Activated gamma-delta T cell treated with Interleukin-2 at 50 U/mL for 16 hours (primary cell): ENCODE data around the gene PIGL.
"Not testable (repeated sequence)": the region's sequence is repeated elsewhere in the genome, so short reads cannot be mapped to it uniquely, and the experiment has no call there.

Experiments
- DNase-seq: peaks from one replicate; pipeline ENCODE4 v3.0.0-alpha.2; 2020

The PIGL gene

DNA sequence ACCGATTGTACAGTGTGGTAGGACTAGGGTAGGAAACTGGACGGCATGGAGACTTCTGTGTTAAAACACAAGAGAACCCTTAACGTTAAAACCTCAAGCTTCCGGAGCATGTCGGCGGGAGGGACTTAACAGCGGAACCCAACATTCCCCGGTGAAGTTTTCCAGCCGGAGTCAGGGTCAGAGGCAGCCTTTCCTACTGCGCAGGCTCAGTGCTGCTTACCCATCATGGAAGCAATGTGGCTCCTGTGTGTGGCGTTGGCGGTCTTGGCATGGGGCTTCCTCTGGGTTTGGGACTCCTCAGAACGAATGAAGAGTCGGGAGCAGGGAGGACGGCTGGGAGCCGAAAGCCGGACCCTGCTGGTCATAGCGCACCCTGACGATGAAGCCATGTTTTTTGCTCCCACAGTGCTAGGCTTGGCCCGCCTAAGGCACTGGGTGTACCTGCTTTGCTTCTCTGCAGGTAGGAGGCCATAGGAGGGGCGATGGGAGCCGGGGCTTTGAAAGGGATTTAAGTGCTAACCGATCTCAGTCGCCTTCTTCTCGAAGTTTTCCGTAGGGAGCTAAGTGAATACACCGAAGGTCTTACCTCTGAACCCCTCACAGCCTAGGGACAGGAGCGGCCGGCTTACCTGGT, at the start of gene PIGL:
Gene PIGL (plus strand): TSS at position 209 of the 634 bp plus-strand sequence. CDS start 17 bp downstream, at position 226.
- DNase-seq, result peak; percentile 82

DNA sequence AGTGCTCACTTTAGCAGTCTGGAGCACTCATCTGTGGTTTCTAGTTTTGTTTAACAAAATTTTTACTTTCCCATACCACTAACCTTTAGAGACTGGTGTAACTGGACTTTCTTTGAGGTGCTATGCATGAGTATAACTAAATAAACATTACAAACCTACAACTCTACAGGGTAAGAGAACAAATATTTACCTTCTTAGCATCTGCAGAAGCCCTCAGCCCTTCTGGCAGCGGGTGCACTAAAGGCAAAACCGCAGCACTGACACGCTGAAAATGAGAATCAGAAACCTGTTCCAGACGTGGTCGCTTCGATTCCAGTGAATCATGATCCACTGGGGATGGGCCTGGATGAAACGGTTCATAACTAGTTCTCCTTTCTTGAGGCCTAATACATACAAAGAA, 45.4 kb upstream of the PIGL start:
- DNase-seq, result no peak

DNA sequence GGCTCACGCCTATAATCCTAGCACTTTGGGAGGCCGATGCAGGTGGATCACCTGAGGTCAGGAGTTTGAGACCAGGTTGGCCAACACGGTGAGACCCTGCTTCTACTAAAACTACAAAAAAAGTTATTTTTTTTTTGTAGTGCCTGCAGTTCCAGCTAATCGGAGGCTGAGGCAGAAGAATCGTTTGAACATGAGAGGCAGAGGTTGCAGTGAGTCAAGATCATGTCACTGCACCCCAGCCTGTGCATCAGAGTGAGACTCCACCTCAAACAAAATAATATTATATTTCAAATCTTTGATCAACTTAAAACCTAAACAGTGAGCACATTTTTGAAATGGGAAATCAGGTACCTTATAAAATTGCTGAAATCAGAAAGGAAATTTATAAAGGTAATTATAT, 38.2 kb upstream of the PIGL start:
- DNase-seq, result no peak

DNA sequence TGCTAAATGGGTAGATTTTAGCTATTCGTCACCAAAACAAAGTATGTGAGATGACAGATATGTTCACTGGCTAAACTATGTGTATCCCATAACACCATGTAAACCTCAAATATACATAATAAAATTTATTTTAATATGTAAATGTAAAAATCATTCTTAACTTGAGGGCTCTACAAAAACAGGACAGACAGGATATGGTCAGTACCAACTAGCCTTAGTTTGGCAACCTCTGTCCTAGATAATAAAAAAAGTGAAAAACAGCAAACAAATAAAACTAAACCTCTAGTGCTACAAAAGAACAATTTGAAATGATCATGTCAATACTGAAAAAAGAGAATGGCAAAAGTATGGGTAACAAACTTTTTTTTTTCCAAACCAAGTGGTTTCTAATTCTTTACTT, 35.4 kb upstream of the PIGL start:
- no peak for DNase-seq

DNA sequence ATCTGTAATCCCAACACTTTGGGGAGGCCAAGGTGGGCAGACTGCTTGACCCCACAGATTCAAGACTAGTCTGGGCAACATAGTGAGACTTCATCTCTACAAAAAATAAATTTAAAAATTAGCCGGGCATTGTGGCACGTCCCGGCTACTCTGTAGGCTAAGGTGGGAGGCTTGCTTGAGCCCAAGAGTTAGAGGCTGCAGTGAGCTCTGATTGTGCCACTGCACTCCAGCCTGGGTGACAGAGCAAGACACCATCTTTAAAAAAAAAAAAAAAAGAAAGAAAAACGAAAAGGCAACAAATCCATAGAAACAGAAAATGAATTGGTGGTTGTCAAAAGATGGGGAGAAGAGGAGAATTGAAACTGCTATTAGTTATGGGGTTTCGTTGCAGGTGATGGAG, 29.4 kb upstream of the PIGL start:
- DNase-seq, result no peak

DNA sequence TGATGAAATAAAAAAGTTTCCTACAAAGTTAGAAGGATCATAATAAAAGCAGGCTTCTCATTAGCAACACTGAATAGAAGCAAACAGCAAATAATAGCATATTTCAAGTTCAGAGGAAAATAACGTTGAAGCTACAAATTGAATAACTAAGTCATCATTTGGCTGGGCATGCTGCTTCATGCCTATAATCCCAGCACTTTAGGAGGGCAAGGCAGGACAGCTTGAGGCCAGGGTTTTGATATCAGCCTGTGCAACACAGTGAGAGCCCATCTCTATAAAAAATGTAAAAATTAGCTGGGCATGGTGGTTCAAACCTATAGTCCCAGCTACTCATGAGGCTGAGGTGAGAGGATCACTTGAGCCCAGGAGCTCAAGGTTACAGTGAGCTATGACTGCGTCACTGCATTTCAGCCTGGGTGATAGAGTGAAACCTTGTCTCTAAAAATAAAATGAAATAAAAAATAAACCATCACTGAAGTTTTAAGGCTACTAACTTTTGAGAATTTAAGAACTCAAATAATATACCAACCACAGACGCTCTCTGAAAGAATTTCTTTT, 27.1 kb upstream of the PIGL start:
- DNase-seq, result no peak

DNA sequence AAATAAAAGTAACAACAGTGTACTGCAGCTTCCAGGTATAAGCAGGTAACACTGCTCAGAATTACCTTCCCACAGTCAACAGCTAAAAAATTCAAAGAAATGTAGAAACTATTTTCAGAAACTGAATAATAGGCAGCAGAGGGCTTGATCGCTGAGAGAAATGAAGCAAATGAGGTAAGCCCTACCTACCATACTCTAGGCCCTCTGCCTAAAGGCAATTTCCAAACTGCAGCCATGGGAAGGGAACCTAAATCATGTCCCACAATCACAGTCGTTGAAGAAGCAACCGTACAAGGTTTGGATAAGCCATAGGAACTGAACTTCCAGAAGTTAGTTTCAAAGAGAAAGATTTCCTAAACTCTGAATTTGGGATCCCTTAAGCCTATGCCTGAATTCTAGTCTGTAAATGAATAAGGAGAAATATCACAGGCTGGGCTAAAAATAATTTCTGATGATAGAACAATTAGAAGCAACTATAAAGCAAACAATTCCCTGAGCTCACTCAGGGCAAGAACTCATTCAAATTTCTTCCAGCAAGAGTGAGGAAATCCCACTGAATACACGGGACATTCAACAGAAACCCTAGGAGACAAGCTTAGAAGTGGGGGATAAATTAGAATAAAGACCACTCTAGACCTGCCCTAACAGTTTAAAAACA, 26.2 kb upstream of the PIGL start:
- DNase-seq, result no peak

DNA sequence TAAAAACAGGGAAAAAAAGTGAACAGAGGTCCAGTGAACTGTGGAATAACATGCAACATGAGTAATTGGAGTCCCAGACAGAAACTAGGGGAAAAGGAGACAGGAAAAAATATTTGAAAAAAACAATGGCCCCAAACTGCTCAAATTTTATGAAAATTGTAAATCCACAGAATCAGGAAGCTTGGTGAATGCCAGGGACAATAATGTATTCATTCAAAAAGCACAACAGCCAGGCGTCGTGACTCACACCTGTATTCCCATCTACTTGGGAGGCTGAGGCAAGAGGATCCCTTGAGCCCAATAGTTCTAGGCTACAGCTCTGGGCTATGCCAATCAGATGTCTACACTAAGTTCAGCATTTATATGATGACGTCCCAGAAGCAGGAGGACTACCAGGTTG, 25.4 kb upstream of the PIGL start:
- DNase-seq, result no peak

DNA sequence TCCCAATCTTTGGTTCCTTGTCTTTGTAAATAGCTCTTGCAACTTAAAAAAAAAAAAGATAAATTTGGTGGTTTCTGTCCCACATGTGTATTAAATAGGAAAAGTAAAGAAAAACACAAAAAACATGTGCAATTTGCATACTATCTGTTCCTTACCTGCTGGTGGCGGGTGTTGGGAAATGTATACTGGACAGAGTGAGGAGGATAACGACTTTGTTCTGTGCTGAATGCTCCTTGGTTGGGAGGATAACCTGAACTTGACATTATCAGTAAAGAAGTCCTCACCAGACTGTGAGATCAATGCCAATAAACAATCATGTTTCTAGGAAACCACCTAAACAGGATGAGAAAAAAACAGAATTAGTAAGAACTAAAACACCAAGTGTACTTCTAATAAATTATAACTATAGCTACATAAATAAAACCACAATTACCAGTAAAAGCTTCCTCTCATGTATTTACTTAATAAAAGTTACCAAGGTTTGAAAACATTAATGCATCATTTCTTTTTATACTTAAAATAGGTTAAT, 22.6 kb upstream of the PIGL start:
- DNase-seq, result not testable (repeated sequence)

DNA sequence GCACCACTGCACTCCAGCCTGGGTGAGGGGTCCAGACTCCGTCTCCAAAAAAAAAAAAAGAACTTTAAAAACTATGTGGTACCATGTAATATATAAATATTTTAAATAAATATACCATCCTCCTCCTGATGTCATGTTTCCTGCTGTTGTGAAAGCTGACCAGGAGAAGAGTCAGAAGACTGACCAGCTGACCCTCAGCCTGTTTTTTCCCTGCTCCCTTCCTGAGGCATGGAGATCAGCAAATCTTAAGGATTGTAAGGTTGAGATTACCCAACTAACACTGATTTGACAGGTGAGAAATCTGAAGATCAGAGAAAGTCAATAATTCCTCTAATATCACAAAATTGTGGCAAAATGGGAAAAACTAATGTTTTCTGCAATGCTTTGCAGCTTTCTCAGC, 19.7 kb upstream of the PIGL start:
- DNase-seq, result no peak

DNA sequence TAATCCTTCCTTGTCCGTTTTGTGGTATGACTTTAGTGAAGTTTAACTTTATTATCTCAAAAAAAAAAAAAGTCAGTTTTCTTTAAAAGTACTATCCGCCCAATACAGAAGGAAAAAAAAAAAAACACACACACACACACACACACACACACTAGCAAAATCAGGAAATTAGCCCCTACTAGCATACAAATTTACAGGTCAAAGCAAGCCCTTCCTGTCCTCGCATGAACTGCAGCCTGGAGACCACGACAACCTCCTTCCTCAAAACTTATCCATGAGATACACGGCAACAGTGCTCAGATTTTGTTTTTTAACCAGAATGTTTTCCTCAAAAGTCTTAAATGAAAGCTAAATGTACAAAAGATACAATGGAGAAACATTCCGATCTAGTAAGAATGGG, 17.9 kb upstream of the PIGL start:
- no peak for DNase-seq

DNA sequence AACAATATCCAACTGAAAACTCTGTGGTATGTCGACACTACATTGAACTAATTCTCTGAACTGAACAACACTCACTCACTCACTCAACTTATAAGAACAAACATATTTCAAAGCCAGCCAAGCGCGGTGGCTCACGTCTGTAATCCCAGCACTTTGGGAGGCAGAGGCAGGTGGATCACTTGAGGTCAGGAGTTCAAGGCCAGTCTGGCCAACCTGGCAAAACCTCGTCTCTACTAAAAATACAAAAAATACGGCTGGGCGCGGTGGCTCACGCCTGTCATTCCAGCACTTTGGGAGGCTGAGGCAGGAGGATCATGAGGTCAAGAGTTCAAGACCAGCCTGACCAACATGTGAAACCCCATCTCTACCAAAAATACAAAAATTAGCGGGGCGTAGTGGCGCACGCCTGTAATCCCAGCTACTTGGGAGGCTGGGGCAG, 15.3 kb upstream of the PIGL start:
- not testable (repeated sequence) for DNase-seq

DNA sequence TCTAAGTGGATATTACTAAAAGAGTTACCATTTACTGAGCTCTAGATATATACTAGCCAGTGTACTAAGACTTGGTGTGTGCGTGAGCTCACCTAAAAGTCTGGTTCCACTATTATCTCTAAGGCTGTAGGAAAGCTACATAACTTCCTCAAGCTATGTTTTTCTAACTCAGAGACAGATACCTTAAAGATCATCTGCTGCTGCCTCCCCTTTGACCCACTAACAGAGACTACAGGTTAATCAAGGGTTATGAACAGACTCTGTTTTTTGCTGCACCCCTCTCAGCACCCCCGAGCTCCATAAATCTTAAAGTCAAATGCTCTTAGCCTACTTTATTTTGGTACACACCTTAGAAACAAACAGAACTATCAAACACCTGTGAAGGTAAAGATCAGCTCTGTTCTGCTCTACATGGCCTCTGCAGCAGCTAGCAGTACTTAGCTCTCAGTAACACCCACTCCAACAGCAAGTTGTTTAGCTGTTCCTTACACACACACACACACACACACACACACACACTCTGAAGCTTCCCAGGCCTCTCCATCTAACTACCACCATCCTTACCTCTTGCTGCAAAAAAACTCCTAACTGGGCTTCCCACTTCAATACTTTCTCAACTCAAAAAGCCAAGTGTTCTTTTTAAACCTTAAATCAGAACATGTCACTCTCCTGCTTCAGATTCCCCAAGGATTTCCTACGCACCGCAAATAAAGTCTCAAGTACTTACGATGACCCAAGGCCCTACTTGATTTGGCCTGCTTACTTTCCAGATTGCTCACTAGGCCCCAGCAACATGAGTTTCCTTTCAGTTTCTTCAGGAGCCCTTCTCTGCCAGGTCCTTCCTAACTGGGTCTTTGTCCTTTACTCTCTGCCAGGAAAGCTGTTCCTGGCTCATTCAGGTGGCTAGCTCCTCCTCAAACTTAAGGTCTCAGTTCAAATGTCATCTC, 14.2 kb upstream of the PIGL start:
- not testable (repeated sequence) for DNase-seq

DNA sequence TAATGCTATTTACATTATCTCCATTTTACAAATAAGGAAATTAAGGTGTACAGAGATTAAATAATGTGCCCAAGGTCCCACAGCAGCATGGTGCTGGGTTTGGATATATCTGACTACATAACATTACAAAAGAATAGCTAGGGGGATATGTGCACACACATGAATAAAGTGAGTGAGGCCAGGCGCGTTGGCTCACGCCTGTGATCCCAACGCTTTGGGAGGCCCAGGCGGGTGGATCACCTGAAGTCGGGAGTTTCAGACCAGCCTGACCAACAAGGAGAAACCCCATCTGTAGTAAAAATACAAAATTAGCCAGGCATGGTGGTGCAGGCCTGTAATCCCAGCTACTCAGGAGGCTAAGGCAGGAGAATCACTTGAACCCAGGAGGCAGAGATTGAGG, 12.2 kb upstream of the PIGL start:
- not testable (repeated sequence) for DNase-seq

DNA sequence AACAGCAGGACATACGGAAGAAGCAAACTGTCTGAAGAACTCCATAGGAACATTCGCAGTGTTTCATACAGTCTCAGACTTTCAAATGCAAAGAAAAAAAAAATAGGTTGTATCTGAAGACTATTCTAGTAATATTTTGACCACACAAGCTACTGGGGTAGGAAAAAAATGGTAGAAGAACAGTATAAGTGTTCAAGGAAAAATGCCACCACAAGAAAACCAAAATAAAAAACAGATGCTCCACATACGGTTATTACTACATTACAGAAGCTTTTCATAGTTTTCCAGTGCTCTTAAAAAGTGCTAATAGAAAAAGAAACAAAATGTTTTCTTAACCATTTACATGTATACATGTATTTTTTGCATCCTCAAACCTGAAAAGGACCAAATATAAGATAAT, 5.4 kb upstream of the PIGL start:
- no peak for DNase-seq

DNA sequence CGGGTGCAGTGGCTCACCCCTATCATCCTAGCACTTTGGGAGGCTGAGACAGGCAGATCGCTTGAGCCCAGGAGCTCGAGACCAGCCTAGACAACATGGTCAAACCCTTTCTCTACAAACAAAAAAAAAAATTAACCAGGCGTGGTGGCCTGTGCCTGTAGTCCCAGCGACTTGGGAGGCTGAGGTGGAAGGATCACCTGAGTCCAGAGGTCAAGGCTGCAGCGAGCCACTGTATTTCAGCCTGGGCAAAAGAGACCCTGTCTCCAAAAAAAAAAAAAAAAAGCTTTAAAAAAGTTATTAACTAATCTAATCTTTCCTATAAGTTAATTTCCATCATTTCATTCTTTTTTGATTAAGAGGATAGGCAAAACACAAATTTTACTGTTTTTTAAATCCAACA, 4.2 kb upstream of the PIGL start:
- DNase-seq, result no peak

DNA sequence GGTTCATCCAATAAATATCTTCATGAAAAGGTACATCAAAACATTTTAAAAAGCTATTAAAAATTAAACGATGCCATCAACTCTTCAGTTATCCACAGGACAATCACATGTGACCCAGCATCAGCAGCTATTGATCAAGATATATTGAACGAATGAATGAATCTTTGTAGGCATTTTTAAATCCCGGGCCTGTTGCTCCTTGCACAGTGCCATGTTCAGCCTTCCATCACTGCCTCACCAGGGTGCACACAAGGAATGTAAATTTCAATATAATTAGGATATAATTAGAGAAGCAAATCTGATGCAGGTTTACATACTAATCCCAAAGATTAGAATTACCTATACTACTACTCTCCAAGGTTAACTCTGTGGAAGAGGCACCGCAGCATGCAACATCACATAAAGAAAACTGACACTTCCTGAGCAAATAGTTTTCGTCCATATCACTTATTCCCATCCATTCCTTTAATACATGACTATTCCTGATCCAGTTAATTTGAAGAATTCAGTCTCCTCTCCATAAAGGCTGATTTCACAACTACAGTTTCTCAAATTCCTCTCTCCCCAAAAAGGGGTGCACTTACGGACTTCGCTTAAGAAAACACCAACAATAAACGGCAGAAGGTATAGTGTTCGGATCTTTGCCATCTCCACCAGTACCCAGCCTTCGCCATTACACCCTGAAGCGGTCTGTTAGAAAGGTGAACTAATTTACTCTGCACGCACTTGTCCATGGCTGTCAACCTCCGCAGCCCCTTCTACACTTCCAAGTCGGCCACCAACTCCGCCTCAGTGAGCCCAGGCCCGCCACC, 2.6 kb upstream of the PIGL start:
- DNase-seq, result no peak

DNA sequence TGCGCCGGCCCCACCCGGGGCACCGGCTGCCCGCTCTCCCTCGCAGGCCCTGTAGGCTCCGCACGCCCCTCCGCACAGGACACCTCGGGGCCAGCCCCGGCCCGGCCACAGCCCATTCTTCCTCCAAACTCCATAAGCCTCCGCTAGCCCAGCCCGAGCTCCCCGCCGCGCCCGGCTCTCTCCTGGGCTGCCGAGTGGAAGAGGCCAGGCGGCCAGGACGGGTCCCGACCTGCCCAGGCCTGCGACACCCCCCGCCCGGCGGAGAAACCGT, 2.1 kb upstream of the PIGL start:
- DNase-seq, result peak; percentile 19

DNA sequence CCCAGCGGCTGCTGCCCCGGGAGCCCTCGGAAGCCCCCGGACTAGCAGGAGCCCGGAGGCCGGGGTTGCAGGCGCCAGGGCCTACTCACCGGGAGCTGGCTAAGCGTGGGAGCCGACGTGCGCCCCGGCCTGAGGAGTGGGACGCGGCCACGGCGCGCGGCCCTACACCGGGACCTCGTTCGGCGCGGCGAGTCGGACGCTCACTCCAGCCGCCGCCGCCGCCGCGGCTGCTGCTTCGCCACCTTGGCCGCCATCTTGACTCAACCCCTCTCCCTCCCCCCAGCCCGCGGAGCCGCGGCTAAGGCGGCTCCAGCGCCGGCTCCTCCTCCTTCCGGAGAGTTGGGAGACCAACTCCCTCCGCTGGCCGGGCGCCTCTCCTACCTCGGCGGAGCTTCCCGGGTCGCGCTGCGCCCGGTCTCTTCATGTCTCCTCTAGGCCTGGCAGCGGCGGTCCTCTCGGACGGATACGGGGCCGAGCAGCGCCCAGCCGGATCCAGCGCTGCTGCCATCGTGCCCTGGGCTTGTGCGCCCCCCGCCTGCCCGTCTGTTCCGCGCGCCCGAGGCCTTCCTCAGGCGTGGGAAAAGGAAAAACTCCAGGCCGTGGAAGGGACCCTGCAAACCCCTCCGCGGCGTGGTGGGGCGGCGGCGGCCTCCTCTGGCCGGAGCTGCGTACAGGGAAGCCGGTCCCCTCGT, 1.6 kb upstream of the PIGL start, which contains the start of gene NCOR1:
Gene NCOR1 (minus strand): TSS at position 262 of the 692 bp plus-strand sequence. CDS start 20,965 bp downstream, outside the sequence.
- DNase-seq, result peak; percentile 86

DNA sequence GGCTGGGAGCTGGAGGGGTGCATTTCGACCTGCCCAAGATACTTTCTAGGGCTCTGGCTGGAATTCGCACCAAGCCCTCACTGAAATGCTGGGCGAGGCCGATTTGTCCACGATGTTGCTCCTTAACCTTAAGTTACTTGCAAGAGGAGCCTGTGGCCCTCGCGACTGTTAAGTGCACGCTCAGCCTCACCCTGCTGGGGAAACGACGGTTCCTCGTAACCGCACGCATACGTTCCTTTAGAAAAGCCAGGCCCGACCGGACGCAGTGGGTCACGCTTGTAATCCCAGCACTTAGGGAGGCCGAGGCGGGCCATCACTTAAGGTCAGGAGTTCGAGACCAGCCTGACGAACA, 1.1 kb upstream of the PIGL start:
- DNase-seq, result no peak

DNA sequence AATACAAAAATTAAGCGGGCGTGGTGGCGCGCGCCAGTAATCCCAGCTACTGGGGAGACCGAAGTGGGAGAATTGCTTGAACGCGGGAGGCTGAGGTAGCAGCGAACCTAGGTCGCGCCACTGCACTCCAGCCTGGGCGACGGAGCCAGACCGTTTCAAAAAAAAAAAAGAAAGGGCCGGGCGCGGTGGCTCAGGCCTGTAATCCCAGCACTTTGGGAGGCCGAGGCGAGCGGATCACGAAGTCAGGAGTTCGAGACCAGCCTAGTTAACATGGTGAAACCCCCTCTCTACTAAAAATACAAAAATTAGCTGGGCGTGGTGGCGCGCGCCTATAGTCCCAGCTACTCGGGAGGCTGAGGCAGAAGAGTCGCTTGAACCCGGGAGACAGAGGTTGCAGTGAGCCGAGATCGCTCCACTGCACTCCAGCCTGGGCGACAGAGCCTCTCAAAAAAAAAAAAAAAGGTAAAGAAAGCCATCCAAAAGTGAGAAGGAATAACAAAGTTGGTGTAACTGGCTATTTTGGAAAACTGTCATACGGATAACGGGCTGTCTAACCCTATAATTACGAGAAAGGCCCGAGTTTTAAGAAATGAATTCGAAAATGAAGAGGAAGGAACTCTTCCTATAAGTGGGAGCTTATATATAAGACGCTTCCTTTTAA, 539 bp upstream of the PIGL start:
- DNase-seq, result not testable (repeated sequence)
